ENCODE results near the gene CDK4. TPM values are rescaled to one million over a fixed set of nuclear protein-coding genes. Genes with fewer than 3 reads are reported as not detected.
A peak's percentile ranks its signal among the peaks of the same experiment; 100 is the strongest.

Gene CDK4
- total RNA-seq, 1 experiment from 2014 or later = 156 TPM

DNA sequence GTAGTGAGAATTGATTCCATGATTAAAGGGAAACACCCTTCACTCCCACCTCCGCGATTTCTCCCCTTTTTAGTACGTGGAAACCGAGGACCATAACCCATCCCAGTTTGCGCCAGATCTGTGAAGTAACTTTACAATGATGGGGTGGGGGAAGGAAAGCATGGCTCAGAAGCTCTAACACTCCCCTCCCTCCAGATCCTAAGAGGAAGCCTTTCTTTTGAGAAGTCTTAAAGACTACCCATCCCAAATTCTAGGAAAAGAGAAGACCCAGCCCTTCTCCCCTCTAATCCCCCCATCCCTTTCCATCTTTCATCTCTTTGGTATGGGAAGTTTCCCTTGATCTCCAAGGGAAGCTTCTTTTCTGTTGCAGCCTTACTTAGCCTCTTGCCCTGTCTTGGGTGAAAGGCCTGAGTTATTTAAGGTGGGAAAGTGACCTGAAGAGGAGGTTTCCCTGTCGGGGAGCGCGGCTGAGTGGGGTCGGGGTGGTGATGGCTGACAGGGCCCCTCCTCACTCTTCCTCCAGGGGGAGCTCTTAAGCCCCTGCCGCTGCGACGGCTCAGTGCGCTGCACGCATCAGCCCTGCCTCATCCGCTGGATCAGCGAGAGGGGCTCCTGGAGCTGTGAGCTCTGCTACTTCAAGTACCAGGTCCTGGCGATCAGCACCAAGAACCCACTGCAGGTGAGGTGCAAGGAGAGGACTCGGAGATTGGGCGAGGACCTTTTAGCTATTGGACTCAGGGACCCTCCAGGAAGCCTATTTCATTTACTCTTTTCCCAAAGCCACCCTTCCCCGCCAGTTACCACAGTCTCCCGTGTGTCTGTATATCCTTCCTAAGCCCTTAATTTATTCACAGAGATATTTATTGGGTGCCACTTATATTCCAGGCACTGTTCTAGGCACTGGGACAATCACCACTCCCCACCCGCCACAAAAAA lies 4.6 kb upstream of the CDK4 start:
- no peak overlapping the region; the same call in 1 of the 2 replicates for H2AFZ ChIP-seq
- POLR2A ChIA-PET (ENCODE audit: unreplicated experiment) = no interaction called here

DNA sequence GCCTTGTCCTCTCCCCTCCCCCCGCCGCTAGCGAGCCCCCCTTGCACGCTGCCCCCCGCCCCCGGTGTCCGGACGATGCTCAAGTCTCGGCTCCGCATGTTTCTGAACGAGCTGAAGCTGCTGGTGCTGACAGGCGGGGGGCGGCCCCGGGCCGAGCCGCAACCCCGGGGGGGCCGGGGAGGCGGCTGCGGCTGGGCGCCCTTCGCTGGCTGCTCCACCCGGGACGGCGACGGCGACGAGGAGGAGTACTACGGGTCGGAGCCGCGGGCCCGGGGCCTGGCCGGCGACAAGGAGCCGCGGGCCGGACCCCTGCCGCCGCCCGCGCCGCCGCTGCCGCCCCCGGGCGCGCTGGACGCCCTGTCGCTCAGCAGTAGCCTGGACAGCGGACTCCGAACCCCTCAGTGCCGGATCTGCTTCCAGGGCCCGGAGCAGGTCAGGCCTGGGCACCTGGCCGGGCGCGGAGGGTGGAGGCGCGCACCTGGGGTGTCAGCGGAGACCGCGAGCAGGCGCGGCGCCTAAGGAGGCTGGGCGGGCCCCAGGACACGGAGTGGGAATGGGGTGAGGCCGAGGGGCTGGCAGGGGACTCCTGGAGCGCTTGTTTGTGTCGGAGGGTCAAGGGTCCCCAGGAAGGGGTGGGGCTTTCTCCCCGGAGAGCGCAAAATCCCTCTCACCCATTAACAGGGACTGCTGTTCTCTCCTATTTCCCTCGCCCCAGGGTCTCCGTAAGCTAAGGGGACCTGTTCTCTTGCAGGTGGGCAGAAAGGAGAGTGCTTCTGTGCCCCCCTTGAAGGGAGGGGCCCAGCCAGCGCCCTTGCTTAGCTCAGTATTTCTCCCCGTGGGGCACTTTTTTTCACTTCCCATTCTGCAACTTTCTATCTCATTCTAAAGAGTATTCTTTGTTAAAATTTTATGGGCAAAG lies 3.6 kb upstream of the CDK4 start:
- Histone ChIP-seq H3K4me1 (replicated peaks; ENCODE audit: insufficient read depth) (peaks cover 25% of the 10 kb centered on the region), H4K20me1 (ENCODE audit: insufficient read depth) (no peaks in the 10 kb centered on the region; the same call in 1 of the 2 replicates), H3K4me2 (peak overlapping the region; percentile 93), H3K9me2 (ENCODE audit: insufficient read depth) (no peaks in the 10 kb centered on the region), H3K9me3 (ENCODE audit: insufficient read depth, low read depth) (no peaks in the 10 kb centered on the region), H2AFZ (peak overlapping the region; percentile 67; the same call in 1 of the 2 replicates), H3K27me3 (ENCODE audit: insufficient read depth, low read depth) (no peaks in the 10 kb centered on the region), H3K27ac (no peak overlapping the region), H3F3A (ENCODE audit: insufficient read depth, low read depth) (peaks cover 13% of the 10 kb centered on the region; the same call in 1 of the 2 replicates), H3K79me2 (ENCODE audit: low read depth) (peaks cover 14% of the 10 kb centered on the region), H3K4me3 (peak overlapping the region; percentile 68), H3K36me3 (ENCODE audit: low read depth) (peaks cover 2% of the 10 kb centered on the region; the same call in 1 of the 2 replicates)
- intact Hi-C loops (cut with micrococcal nuclease; ENCODE audit: unreplicated experiment) = loop anchor here (2.0 kb wide), 1 partner anchor 17 kb away; the partner anchor contains the start of genes EEF1AKMT3 and METTL1
- ChIA-PET CTCF (no interaction called here), POLR2A (ENCODE audit: unreplicated experiment) (no interaction called here)
- TF ChIP-seq EZH2 (IDR thresholded peaks at IDR 0.05; ENCODE audit: low read depth) = no peak
- TF ChIP-seq, protein P1, sequence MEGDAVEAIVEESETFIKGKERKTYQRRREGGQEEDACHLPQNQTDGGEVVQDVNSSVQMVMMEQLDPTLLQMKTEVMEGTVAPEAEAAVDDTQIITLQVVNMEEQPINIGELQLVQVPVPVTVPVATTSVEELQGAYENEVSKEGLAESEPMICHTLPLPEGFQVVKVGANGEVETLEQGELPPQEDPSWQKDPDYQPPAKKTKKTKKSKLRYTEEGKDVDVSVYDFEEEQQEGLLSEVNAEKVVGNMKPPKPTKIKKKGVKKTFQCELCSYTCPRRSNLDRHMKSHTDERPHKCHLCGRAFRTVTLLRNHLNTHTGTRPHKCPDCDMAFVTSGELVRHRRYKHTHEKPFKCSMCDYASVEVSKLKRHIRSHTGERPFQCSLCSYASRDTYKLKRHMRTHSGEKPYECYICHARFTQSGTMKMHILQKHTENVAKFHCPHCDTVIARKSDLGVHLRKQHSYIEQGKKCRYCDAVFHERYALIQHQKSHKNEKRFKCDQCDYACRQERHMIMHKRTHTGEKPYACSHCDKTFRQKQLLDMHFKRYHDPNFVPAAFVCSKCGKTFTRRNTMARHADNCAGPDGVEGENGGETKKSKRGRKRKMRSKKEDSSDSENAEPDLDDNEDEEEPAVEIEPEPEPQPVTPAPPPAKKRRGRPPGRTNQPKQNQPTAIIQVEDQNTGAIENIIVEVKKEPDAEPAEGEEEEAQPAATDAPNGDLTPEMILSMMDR (conservative IDR thresholded peaks at IDR 0.05) = no peak
- BruUV-seq (replicated peaks) = no TSS peak
- DNase-seq = peak in 1 of 2 experiments; percentile 39

More for the DNA sequence above, 4.6 kb upstream of the CDK4 start:
- Histone ChIP-seq H3K9me3 (ENCODE audit: insufficient read depth, low read depth) (no peaks in the 10 kb centered on the region), H4K20me1 (ENCODE audit: insufficient read depth) (no peaks in the 10 kb centered on the region; the same call in 1 of the 2 replicates), H3K36me3 (ENCODE audit: low read depth) (no peaks in the 10 kb centered on the region), H3K27ac (no peak overlapping the region), H3K4me3 (peak overlapping the region; percentile 68), H3K9me2 (ENCODE audit: insufficient read depth) (no peaks in the 10 kb centered on the region), H3F3A (ENCODE audit: insufficient read depth, low read depth) (peaks cover 13% of the 10 kb centered on the region; the same call in 1 of the 2 replicates), H3K27me3 (ENCODE audit: insufficient read depth, low read depth) (no peaks in the 10 kb centered on the region), H3K79me2 (ENCODE audit: low read depth) (peaks cover 4% of the 10 kb centered on the region), H3K4me2 (peak overlapping the region; percentile 93), H3K4me1 (replicated peaks; ENCODE audit: insufficient read depth) (peaks cover 20% of the 10 kb centered on the region)
- no peak for DNase-seq
- TF ChIP-seq, protein P1 (conservative IDR thresholded peaks at IDR 0.05) = no peak; the same call in 1 of the 2 replicates
- TF ChIP-seq EZH2 (IDR thresholded peaks at IDR 0.05; ENCODE audit: low read depth) = no peak
- CTCF ChIA-PET = interaction anchor here (0.5 to 0.8 kb wide), 3 partner anchors 15 to 217 kb away, joined by 3 to 7 read pairs (median 4); partner anchors contain the start of genes EEF1AKMT3 and METTL1
- intact Hi-C loops (cut with micrococcal nuclease; ENCODE audit: unreplicated experiment) = no loop called here
- BruUV-seq (replicated peaks) = TSS peak; percentile 23

DNA sequence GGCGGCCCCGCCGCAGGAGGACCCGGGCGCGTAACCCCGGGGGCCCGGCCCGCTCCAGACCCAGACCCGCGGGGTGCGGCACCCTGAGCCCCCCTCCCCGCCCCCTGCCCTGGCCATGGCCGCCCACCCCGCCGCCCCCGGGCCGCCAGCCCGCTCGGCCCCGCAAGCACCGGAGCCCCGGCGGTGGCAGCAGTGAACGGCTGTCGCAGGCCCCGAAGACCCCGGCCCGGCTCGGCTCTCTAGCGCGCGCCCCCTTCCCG lies 3.0 kb upstream of the CDK4 start:
- H3F3A ChIP-seq (ENCODE audit: insufficient read depth, low read depth) = peaks cover 13% of the 10 kb centered on the region; the same call in 1 of the 2 replicates
- peaks cover 27% of the 10 kb centered on the region for H3K4me1 ChIP-seq (replicated peaks; ENCODE audit: insufficient read depth)
- no peak for DNase-seq
- H3K27me3 ChIP-seq (ENCODE audit: insufficient read depth, low read depth) = no peaks in the 10 kb centered on the region
- BruUV-seq (replicated peaks) = no TSS peak
- peaks cover 7% of the 10 kb centered on the region for H3K36me3 ChIP-seq (ENCODE audit: low read depth)
- CTCF ChIA-PET = no interaction called here
- H4K20me1 ChIP-seq (ENCODE audit: insufficient read depth) = no peaks in the 10 kb centered on the region; the same call in 1 of the 2 replicates
- no peak overlapping the region for H2AFZ ChIP-seq
- TF ChIP-seq, protein P1 (conservative IDR thresholded peaks at IDR 0.05) = no peak
- TF ChIP-seq EZH2 (IDR thresholded peaks at IDR 0.05; ENCODE audit: low read depth) = no peak
- H3K4me2 ChIP-seq = peak overlapping the region; percentile 93; the same call in 1 of the 2 replicates
- H3K9me2 ChIP-seq (ENCODE audit: insufficient read depth) = no peaks in the 10 kb centered on the region
- peak overlapping the region; percentile 68; the same call in 1 of the 2 replicates for H3K4me3 ChIP-seq
- peaks cover 20% of the 10 kb centered on the region for H3K79me2 ChIP-seq (ENCODE audit: low read depth)
- no peaks in the 10 kb centered on the region for H3K9me3 ChIP-seq (ENCODE audit: insufficient read depth, low read depth)
- no peak overlapping the region for H3K27ac ChIP-seq
- POLR2A ChIA-PET (ENCODE audit: unreplicated experiment) = no interaction called here
- intact Hi-C loops (cut with micrococcal nuclease; ENCODE audit: unreplicated experiment) = loop anchor here (2.0 kb wide), 1 partner anchor 18 kb away; the partner anchor contains the start of genes EEF1AKMT3 and METTL1

Data from PC-9 (cell line).